B cell (primary cell): ENCODE measurements around the gene RDH12. TPM values are rescaled to one million over a fixed set of nuclear protein-coding genes. Genes with fewer than 3 reads are reported as not detected.

ENCODE experiments used
- ATAC-seq: fragments of 200-7000 bp; cut with Tn5 transposase; one replicate; pipeline ENCODE4 v1.10.0; 2021; ENCODE audit warnings: low read depth, mild to moderate bottlenecking, moderate number of reproducible peaks, moderate library complexity
- CTCF ChIA-PET: fragments of 350-600 bp; sonication (Branson Sonifier 250); formaldehyde crosslinking; loops from one replicate; lab custom pipeline; 2021; ENCODE audit warnings: antibody characterized with exemption, inconsistent platforms; lab: Charles Lee
- POLR2A ChIA-PET: fragments of 350-600 bp; sonication (Branson Sonifier 250); formaldehyde crosslinking; loops from one replicate; lab custom pipeline; 2021; ENCODE audit warnings: antibody characterized with exemption; lab: Charles Lee
- DNase-seq: peaks from one replicate; pipeline ENCODE4 v3.0.0; 2013
- H2AFZ ChIP-seq: 2 replicates; pipeline ENCODE4 v1.6.1; 2012; ENCODE audit warnings: mild to moderate bottlenecking, low read depth, low read length; ENCODE audit not compliant: insufficient read depth, poor library complexity, severe bottlenecking
- H3K27ac ChIP-seq, 2 donors: 1 replicate in 1 of 2; 2 replicates in 1 of 2; pipeline ENCODE4 v1.5.1; 2012 to 2013; ENCODE audit warnings: low read length in 2 of 2, mild to moderate bottlenecking in 2 of 2, moderate library complexity in 1 of 2
- H3K27me3 ChIP-seq, 4 experiments: fragments of 200-600 bp in 1 of 4; sonication (generic) in 1 of 4; replicated peaks in 1 of 4; 1 replicate in 2 of 4; 2 replicates in 2 of 4; pipeline versions ENCODE4 v1.6.1 to v1.7.0; 2013 to 2016; ENCODE audit warnings: low read length in 3 of 4, mild to moderate bottlenecking in 2 of 4, mixed read lengths in 1 of 4, moderate library complexity in 1 of 4; ENCODE audit not compliant: insufficient read depth in 4 of 4, control insufficient read depth in 3 of 4; ENCODE audit errors: control extremely low read depth in 1 of 4
- H3K36me3 ChIP-seq, 2 experiments: replicated peaks in 1 of 2; 1 replicate in 1 of 2; 2 replicates in 1 of 2; pipeline versions ENCODE4 v1.6.1 to v1.7.1; 2013; ENCODE audit warnings: low read length in 1 of 2; ENCODE audit not compliant: insufficient read depth in 2 of 2, control insufficient read depth in 1 of 2; ENCODE audit errors: control extremely low read depth in 1 of 2, extremely low read depth in 1 of 2
- H3K4me1 ChIP-seq, 2 donors: fragments of 200-600 bp in 1 of 2; sonication (generic) in 1 of 2; 1 replicate in 1 of 2; 2 replicates in 1 of 2; pipeline versions ENCODE4 v1.5.1 to v1.6.1; 2013 to 2017; ENCODE audit warnings: low read length in 2 of 2; ENCODE audit not compliant: control insufficient read depth in 2 of 2, insufficient read depth in 2 of 2
- H3K4me2 ChIP-seq: replicated peaks from 2 replicates; pipeline ENCODE3; 2012; ENCODE audit warnings: mild to moderate bottlenecking, low read depth, low read length; ENCODE audit not compliant: poor library complexity, severe bottlenecking
- H3K4me3 ChIP-seq, 5 experiments: fragments of 200-600 bp in 1 of 5; sonication (generic) in 1 of 5; 1 replicate in 3 of 5; 2 replicates in 2 of 5; pipeline versions ENCODE4 v1.5.1 to v1.7.0; 2011 to 2016; ENCODE audit warnings: low read length in 4 of 5, mild to moderate bottlenecking in 4 of 5, low read depth in 2 of 5, control low read depth in 1 of 5, moderate library complexity in 1 of 5; ENCODE audit not compliant: insufficient read depth in 1 of 5; ENCODE audit errors: control extremely low read depth in 1 of 5, extremely low read depth in 1 of 5
- H3K79me2 ChIP-seq: fragments of 200-600 bp; sonication (generic); one replicate; pipeline ENCODE4 v1.6.0; 2016; ENCODE audit warnings: low read length; ENCODE audit not compliant: control insufficient read depth, insufficient read depth
- H3K9ac ChIP-seq: fragments of 200-600 bp; sonication (generic); 2 replicates; pipeline ENCODE4 v1.6.1; 2017; ENCODE audit warnings: mild to moderate bottlenecking, low read length, moderate library complexity
- H3K9me3 ChIP-seq, 3 donors: one replicate each; pipeline versions ENCODE4 v1.6.1 to v1.7.1; 2013; ENCODE audit warnings: low read length in 2 of 3; ENCODE audit not compliant: control insufficient read depth in 2 of 3, insufficient read depth in 1 of 3; ENCODE audit errors: control extremely low read depth in 1 of 3
- H4K20me1 ChIP-seq: 2 replicates; pipeline ENCODE4 v1.6.0; 2012; ENCODE audit warnings: mild to moderate bottlenecking, low read length; ENCODE audit not compliant: insufficient read depth, control insufficient read depth, poor library complexity, severe bottlenecking
- H3K27ac Mint-ChIP-seq: one replicate; pipeline ENCODE4 v1.8.0; 2021; ENCODE audit warnings: mixed read lengths
- H3K27me3 Mint-ChIP-seq: one replicate; pipeline ENCODE4 v1.8.0; 2021; ENCODE audit warnings: mixed read lengths
- H3K4me1 Mint-ChIP-seq: one replicate; pipeline ENCODE4 v1.8.0; 2021; ENCODE audit warnings: mixed read lengths
- H3K4me3 Mint-ChIP-seq: one replicate; pipeline ENCODE4 v1.8.0; 2021; ENCODE audit warnings: mixed read lengths
- H3K9me3 Mint-ChIP-seq: one replicate; pipeline ENCODE4 v1.8.0; 2022; ENCODE audit warnings: mixed read lengths; ENCODE audit not compliant: insufficient read depth
- EZH2 ChIP-seq: IDR thresholded peaks from 2 replicates; pipeline ENCODE4 v1.6.1; 2012; ENCODE audit warnings: borderline replicate concordance, low read depth, mild to moderate bottlenecking, moderate library complexity, low read length; ENCODE audit not compliant: insufficient read depth, poor library complexity, severe bottlenecking
- WGBS: methylation state at CpG from one replicate; pipeline ENCODE4 v1.1.5; 2013; ENCODE audit warnings: missing lambda C conversion rate; ENCODE audit not compliant: insufficient coverage; 5-methylcytosine and 5-hydroxymethylcytosine counted together
- intact Hi-C: fragments of 100-400 bp; cut with micrococcal nuclease; formaldehyde crosslinking; loops from one replicate; pipeline ENCODE4 v1.10.0; 2022
- polyA plus RNA-seq: library from polyadenylated mRNA; depleted of rRNA; stranded (reverse); fragments of >200 nt; gene quantifications from 2 replicates; pipeline ENCODE4 v1.2.3, GENCODE V29; 2012
- total RNA-seq, 2 donors: library from RNA; stranded (reverse); fragments of 120-200 nt in 1 of 2; gene quantifications; 1 replicate in 1 of 2; 2 replicates in 1 of 2; pipeline versions ENCODE4 v1.2.3 to v1.2.4, GENCODE V29; 2013 to 2022
- TF ChIP-seq, protein P1 (sequence below): fragments of 200-600 bp; IDR thresholded peaks from one replicate; pipeline ENCODE4 v1.8.0; 2022; ENCODE audit warnings: antibody characterized with exemption, mild to moderate bottlenecking

Gene RDH12
- total and polyA plus RNA-seq, 2 donors (not counting 1 experiment from before 2014, with no cell fraction given): not detected

DNA sequence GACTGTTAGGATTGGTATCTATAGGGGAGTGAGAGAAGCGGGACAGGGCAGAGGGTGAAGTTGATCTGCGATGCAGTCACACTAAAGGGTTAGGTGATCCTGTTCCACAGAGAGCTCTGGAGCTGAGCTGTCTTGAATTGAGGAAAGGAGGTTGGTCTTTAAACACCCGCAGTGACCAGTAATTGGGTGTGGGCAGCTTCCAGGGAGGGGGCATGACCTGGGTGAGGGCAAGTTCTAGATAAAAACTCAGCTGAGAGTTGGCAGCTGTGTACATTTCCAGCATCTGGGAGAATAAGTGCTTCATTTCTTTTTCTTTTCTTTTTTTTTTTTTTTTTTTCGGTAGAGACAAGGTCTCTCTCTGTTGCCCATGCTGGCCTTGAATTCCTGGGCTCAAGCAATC is 35.1 kb downstream of the RDH12 start:
- no peaks in the 10 kb centered on the region for H3K79me2 ChIP-seq
- ATAC-seq (no peak), DNase-seq (no peak)
- no peaks in the 10 kb centered on the region for H4K20me1 ChIP-seq
- POLR2A ChIA-PET: no interaction called here
- no peak overlapping the region for H3K27ac ChIP-seq
- H3K9ac ChIP-seq: no peak overlapping the region
- Mint-ChIP-seq H3K4me1 (no peaks in the 10 kb centered on the region), H3K27me3 (no peaks in the 10 kb centered on the region), H3K9me3 (no peaks in the 10 kb centered on the region), H3K4me3 (no peak overlapping the region), H3K27ac (no peak overlapping the region)
- no peak for TF ChIP-seq EZH2
- TF ChIP-seq, protein P1, sequence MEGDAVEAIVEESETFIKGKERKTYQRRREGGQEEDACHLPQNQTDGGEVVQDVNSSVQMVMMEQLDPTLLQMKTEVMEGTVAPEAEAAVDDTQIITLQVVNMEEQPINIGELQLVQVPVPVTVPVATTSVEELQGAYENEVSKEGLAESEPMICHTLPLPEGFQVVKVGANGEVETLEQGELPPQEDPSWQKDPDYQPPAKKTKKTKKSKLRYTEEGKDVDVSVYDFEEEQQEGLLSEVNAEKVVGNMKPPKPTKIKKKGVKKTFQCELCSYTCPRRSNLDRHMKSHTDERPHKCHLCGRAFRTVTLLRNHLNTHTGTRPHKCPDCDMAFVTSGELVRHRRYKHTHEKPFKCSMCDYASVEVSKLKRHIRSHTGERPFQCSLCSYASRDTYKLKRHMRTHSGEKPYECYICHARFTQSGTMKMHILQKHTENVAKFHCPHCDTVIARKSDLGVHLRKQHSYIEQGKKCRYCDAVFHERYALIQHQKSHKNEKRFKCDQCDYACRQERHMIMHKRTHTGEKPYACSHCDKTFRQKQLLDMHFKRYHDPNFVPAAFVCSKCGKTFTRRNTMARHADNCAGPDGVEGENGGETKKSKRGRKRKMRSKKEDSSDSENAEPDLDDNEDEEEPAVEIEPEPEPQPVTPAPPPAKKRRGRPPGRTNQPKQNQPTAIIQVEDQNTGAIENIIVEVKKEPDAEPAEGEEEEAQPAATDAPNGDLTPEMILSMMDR: no peak
- H3K9me3 ChIP-seq: no peaks in the 10 kb centered on the region
- no peak overlapping the region for H2AFZ ChIP-seq
- no peaks in the 10 kb centered on the region for H3K36me3 ChIP-seq
- no peaks in the 10 kb centered on the region for H3K4me1 ChIP-seq
- no peaks in the 10 kb centered on the region for H3K27me3 ChIP-seq
- intact Hi-C loops: no loop called here
- WGBS: 97% methylated on average over 3 of the region's 4 CpGs
- no peak overlapping the region for H3K4me2 ChIP-seq
- CTCF ChIA-PET: no interaction called here
- no peak overlapping the region for H3K4me3 ChIP-seq

DNA sequence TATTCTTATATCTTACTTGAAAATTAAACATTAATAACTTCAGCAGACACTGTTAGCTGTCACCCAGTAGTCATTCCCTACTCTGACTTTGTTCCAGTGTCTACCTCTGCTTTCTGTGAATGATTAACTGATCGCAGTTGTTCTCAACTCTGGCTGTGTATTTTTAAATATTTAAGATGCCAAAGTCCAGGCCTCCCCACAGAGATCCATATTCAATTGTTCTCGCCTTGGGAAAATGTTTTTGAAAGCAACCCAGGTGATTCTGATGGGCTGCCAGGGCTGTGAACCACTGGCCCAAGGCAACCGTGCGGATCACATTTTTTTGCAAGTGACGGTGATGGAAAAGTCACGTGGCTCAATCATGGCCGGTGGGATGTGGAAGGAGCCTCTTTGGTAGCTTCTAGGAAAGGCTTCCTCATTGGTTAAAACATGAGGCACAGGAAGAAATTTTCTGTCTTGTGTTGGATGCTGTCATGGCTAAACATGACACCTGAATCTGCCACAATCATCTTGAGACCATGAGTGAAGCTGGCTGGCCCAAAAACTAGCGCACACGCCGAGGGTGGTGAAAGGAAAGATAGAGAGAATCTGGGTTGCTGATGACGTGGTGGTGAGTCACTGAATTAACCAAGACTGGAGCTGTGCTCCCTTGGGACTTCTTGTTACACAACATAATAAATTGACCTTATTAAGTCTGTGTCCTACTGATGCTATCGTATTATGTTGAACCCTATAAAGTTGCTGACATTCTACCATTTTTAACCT is 37.2 kb downstream of the RDH12 start:
- Mint-ChIP-seq H3K4me3 (no peak overlapping the region), H3K27ac (no peak overlapping the region), H3K4me1 (no peaks in the 10 kb centered on the region), H3K9me3 (no peaks in the 10 kb centered on the region), H3K27me3 (no peaks in the 10 kb centered on the region)
- Histone ChIP-seq H3K9ac (no peak overlapping the region), H2AFZ (no peak overlapping the region), H3K4me1 (no peaks in the 10 kb centered on the region), H3K9me3 (peaks cover 0 to 5% (median 0%) of the 10 kb centered on the region in 3 donors), H3K79me2 (no peaks in the 10 kb centered on the region), H3K4me3 (no peak overlapping the region), H4K20me1 (no peaks in the 10 kb centered on the region), H3K27ac (no peak overlapping the region), H3K27me3 (no peaks in the 10 kb centered on the region), H3K4me2 (no peak overlapping the region), H3K36me3 (no peaks in the 10 kb centered on the region)
- TF ChIP-seq, protein P1: no peak
- no peak for TF ChIP-seq EZH2
- 92% methylated on average over 6 of the region's 12 CpGs for WGBS
- DNase-seq (no peak), ATAC-seq (peak; percentile 61)
- ChIA-PET POLR2A (no interaction called here), CTCF (no interaction called here)
- intact Hi-C loops: no loop called here
